ENCODE measurements around the gene PTCRA. TPM values are rescaled to one million over a fixed set of nuclear protein-coding genes. Genes with fewer than 3 reads are reported as not detected.

Gene PTCRA
- total and polyA plus RNA-seq, 2 donors (not counting 3 experiments of a cell fraction or from before 2014, with no cell fraction given), result not detected

DNA sequence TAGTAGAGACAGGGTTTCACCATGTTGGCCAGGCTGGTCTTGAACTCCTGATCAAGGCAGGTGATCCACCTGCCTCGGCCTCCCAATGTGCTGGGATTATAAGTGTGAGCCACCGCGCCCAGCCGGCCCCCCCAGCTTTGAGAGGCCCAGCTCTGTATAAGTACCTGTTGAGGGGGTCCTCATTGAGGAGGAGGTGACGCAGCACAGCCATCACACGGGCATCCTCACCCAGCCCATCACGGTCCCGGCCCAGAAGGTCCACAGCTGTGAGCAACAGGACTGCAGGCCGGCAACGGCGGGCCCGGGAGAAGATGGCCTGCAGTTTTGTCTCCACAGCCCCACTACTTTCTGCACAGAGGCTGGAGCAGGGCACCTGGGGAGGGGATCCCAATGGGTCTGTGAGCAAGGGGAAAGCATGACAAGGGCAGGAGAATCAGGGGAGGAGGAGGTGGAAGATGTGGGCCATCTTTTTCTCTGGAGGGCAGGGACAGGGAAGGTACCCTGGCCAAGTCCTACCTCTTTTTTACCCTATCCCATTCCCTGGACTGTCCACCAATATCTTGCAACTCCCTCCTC lies 52.4 kb downstream of the PTCRA start:
- DNase-seq (ENCODE audit: low read depth, low spot score) (no peak), FAIRE-seq (no peak)
- Histone ChIP-seq H3K4me1 (ENCODE audit: control insufficient read depth, extremely low read depth, insufficient read depth, low read length) (peaks cover 5% of the 10 kb centered on the region), H2AFZ (ENCODE audit: low read depth, low read length) (no peak overlapping the region), H3K9me3 (replicated peaks; ENCODE audit: control insufficient read depth, insufficient read depth, low read length) (no peaks in the 10 kb centered on the region), H3K27ac (ENCODE audit: insufficient read depth, low read depth, low read length) (no peak overlapping the region), H3K27me3 (ENCODE audit: control insufficient read depth in 2 of 2, insufficient read depth in 2 of 2, low read length in 2 of 2) (no peaks in the 10 kb centered on the region), H3K36me3 (ENCODE audit: control insufficient read depth in 2 of 2, extremely low read depth in 1 of 2, insufficient read depth in 2 of 2, low read length in 2 of 2) (peaks cover 0 to 15% of the 10 kb centered on the region in 2 experiments), H3K79me2 (ENCODE audit: control insufficient read depth, insufficient read depth, low read length) (no peaks in the 10 kb centered on the region), H3K4me2 (ENCODE audit: insufficient read depth, low read length) (no peak overlapping the region), H3K9me1 (replicated peaks; ENCODE audit: control insufficient read depth, extremely low read depth, insufficient read depth, low read length) (no peaks in the 10 kb centered on the region), H3K4me3 (replicated peaks in 1 of 3; ENCODE audit: insufficient read depth in 1 of 3, low read depth in 1 of 3, low read length in 3 of 3) (no peak overlapping the region), H4K20me1 (replicated peaks; ENCODE audit: control insufficient read depth, extremely low read depth, insufficient read depth, low read length) (no peaks in the 10 kb centered on the region), H3K9ac (replicated peaks; ENCODE audit: extremely low read depth, insufficient read depth, low read length) (no peak overlapping the region)
- intact Hi-C loops (cut with micrococcal nuclease), result no loop called here
- no TSS peak for BruUV-seq (replicated peaks)
- no peak for TF ChIP-seq POLR2AphosphoS5 (IDR thresholded peaks at IDR 0.05; ENCODE audit: insufficient read depth, low read depth, low read length)
- ChIA-PET POLR2A (no interaction called here), CTCF (no interaction called here)
- dilution Hi-C loops (cut with MboI; ENCODE audit: extremely low pct_ligation_motif_present, low sequenced_read_pairs), result no loop called here

DNA sequence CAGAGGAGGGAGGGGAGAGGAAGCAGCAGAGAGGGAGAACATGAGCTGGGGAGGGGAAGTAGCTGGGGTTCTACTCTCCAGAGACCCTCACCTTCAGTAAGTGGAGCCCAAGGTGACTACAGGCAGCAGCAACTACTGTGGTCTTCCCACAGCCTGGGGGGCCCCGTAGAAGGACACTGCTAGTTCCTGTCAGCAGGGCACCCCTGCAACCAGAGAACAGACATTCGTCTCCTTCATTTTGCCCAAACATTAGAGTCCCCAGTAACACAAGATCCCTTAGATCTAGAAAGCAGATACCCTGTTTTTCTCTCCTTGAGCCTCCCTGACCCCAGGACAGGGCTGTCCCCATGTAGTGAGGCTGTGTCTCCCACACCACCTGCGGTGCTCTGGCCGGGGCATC lies 52.9 kb downstream of the PTCRA start:
- H3K27ac ChIP-seq (ENCODE audit: insufficient read depth, low read depth, low read length), result no peak overlapping the region
- dilution Hi-C loops (cut with MboI; ENCODE audit: extremely low pct_ligation_motif_present, low sequenced_read_pairs) (no loop called here), intact Hi-C loops (cut with micrococcal nuclease) (no loop called here)
- DNase-seq (ENCODE audit: low read depth, low spot score) (no peak), FAIRE-seq (no peak)
- H3K79me2 ChIP-seq (ENCODE audit: control insufficient read depth, insufficient read depth, low read length), result no peaks in the 10 kb centered on the region
- H3K9me1 ChIP-seq (replicated peaks; ENCODE audit: control insufficient read depth, extremely low read depth, insufficient read depth, low read length), result no peaks in the 10 kb centered on the region
- H4K20me1 ChIP-seq (replicated peaks; ENCODE audit: control insufficient read depth, extremely low read depth, insufficient read depth, low read length), result no peaks in the 10 kb centered on the region
- no peak overlapping the region for H3K9ac ChIP-seq (replicated peaks; ENCODE audit: extremely low read depth, insufficient read depth, low read length)
- peaks cover 0 to 15% of the 10 kb centered on the region in 2 experiments for H3K36me3 ChIP-seq (ENCODE audit: control insufficient read depth in 2 of 2, extremely low read depth in 1 of 2, insufficient read depth in 2 of 2, low read length in 2 of 2)
- no peak overlapping the region for H3K4me2 ChIP-seq (ENCODE audit: insufficient read depth, low read length)
- peaks cover 5% of the 10 kb centered on the region for H3K4me1 ChIP-seq (ENCODE audit: control insufficient read depth, extremely low read depth, insufficient read depth, low read length)
- no peaks in the 10 kb centered on the region for H3K27me3 ChIP-seq (ENCODE audit: control insufficient read depth in 2 of 2, insufficient read depth in 2 of 2, low read length in 2 of 2)
- no peak for TF ChIP-seq JUN (IDR thresholded peaks at IDR 0.05; ENCODE audit: borderline replicate concordance, insufficient read depth, insufficient read length, low read depth)
- TF ChIP-seq, protein P1, sequence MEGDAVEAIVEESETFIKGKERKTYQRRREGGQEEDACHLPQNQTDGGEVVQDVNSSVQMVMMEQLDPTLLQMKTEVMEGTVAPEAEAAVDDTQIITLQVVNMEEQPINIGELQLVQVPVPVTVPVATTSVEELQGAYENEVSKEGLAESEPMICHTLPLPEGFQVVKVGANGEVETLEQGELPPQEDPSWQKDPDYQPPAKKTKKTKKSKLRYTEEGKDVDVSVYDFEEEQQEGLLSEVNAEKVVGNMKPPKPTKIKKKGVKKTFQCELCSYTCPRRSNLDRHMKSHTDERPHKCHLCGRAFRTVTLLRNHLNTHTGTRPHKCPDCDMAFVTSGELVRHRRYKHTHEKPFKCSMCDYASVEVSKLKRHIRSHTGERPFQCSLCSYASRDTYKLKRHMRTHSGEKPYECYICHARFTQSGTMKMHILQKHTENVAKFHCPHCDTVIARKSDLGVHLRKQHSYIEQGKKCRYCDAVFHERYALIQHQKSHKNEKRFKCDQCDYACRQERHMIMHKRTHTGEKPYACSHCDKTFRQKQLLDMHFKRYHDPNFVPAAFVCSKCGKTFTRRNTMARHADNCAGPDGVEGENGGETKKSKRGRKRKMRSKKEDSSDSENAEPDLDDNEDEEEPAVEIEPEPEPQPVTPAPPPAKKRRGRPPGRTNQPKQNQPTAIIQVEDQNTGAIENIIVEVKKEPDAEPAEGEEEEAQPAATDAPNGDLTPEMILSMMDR (IDR thresholded peaks at IDR 0.05; ENCODE audit: extremely low read depth in 1 of 2, insufficient read depth in 1 of 2, low read depth in 1 of 2, low read length in 2 of 2), result no peak
- TF ChIP-seq, protein P2, sequence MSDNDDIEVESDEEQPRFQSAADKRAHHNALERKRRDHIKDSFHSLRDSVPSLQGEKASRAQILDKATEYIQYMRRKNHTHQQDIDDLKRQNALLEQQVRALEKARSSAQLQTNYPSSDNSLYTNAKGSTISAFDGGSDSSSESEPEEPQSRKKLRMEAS (IDR thresholded peaks at IDR 0.05; ENCODE audit: insufficient read depth, insufficient read length), result no peak
- no peak for TF ChIP-seq MYC (IDR thresholded peaks at IDR 0.05; ENCODE audit: low read depth, low read length)
- no peak for TF ChIP-seq POLR2AphosphoS5 (IDR thresholded peaks at IDR 0.05; ENCODE audit: insufficient read depth, low read depth, low read length)
- TF ChIP-seq EZH2 (IDR thresholded peaks at IDR 0.05; ENCODE audit: borderline replicate concordance, low read depth, low read length, severe bottlenecking), result no peak
- no peak for TF ChIP-seq POLR2A (IDR thresholded peaks at IDR 0.05; ENCODE audit: low read depth, low read length)
- no peak for TF ChIP-seq FOS (IDR thresholded peaks at IDR 0.05; ENCODE audit: borderline replicate concordance, insufficient read depth, low read length)
- no peak for TF ChIP-seq GATA2 (IDR thresholded peaks at IDR 0.05; ENCODE audit: insufficient read depth, insufficient read length, low read depth, low read length)
- BruUV-seq (replicated peaks), result no TSS peak
- no peak overlapping the region for H2AFZ ChIP-seq (ENCODE audit: low read depth, low read length)
- CTCF ChIA-PET, result no interaction called here
- no peak overlapping the region for H3K4me3 ChIP-seq (replicated peaks in 1 of 3; ENCODE audit: insufficient read depth in 1 of 3, low read depth in 1 of 3, low read length in 3 of 3)
- H3K9me3 ChIP-seq (replicated peaks; ENCODE audit: control insufficient read depth, insufficient read depth, low read length), result no peaks in the 10 kb centered on the region
- POLR2A ChIA-PET, result no interaction called here

Measured in endothelial cell of umbilical vein (primary cell).